Activated T-helper 1 cell treated with anti-CD3 and anti-CD28 coated beads, Interleukin-12 subunit alpha, Interleukin-12 subunit beta, Interleukin-2, Interleukin-4 antibody, amounts not matched to agents 30 ng/mL and 10 ng/mL and 1 ng/mL, durations not matched to agents 14 hours and 24 hours and 36 hours (primary cell): Measurements from ENCODE around the gene ANKRD44. TPM values are rescaled to one million over a fixed set of nuclear protein-coding genes. Genes with fewer than 3 reads are reported as not detected.

Experiments used
- DNase-seq: peaks from one replicate; pipeline ENCODE4 v3.0.0; 2021; ENCODE audit warnings: low spot score
- H3K27ac Mint-ChIP-seq: one replicate; pipeline ENCODE4 v1.8.0; 2021; ENCODE audit warnings: mild to moderate bottlenecking, mixed read lengths
- H3K27me3 Mint-ChIP-seq: one replicate; pipeline ENCODE4 v1.8.0; 2022; ENCODE audit warnings: mild to moderate bottlenecking, moderate library complexity, mixed read lengths; ENCODE audit not compliant: insufficient read depth
- H3K36me3 Mint-ChIP-seq: one replicate; pipeline ENCODE4 v1.8.0; 2021; ENCODE audit warnings: low read depth, mixed read lengths
- H3K4me1 Mint-ChIP-seq: one replicate; pipeline ENCODE4 v1.8.0; 2021; ENCODE audit warnings: low read depth, mixed read lengths
- H3K4me3 Mint-ChIP-seq: one replicate; pipeline ENCODE4 v1.8.0; 2021; ENCODE audit warnings: mild to moderate bottlenecking, moderate library complexity, mixed read lengths
- H3K9me3 Mint-ChIP-seq: one replicate; pipeline ENCODE4 v1.8.0; 2021; ENCODE audit warnings: mixed read lengths
- intact Hi-C: fragments of 100-400 bp; cut with micrococcal nuclease; formaldehyde crosslinking; loops from one replicate; pipeline ENCODE4 v1.15.1; 2024
- total RNA-seq: library from RNA; stranded (reverse); gene quantifications from 2 replicates; pipeline ENCODE4 v1.2.3, GENCODE V29; 2022

The ANKRD44 gene
- total RNA-seq, 1 donor from 2014 or later: 159 TPM

- Mint-ChIP-seq H3K36me3 (no peaks in the 10 kb centered on the region), H3K27me3 (no peaks in the 10 kb centered on the region), H3K9me3 (no peaks in the 10 kb centered on the region), H3K27ac (no peak overlapping the region), H3K4me3 (no peak overlapping the region), H3K4me1 (peaks cover 12% of the 10 kb centered on the region)
- DNase-seq: no peak
- intact Hi-C loops: no loop called here
Measured at GRCh38 chr2:197339496-197340220, 29.1 kb upstream of the ANKRD44 start.

- H3K9me3 Mint-ChIP-seq: no peaks in the 10 kb centered on the region
- peaks cover 12% of the 10 kb centered on the region for H3K4me1 Mint-ChIP-seq
- no peaks in the 10 kb centered on the region for H3K27me3 Mint-ChIP-seq
- intact Hi-C loops: no loop called here
- DNase-seq: no peak
- H3K36me3 Mint-ChIP-seq: no peaks in the 10 kb centered on the region
- no peak overlapping the region for H3K27ac Mint-ChIP-seq
- no peak overlapping the region for H3K4me3 Mint-ChIP-seq
Measured at GRCh38 chr2:197339016-197339415, 28.4 kb upstream of the ANKRD44 start.

DNA sequence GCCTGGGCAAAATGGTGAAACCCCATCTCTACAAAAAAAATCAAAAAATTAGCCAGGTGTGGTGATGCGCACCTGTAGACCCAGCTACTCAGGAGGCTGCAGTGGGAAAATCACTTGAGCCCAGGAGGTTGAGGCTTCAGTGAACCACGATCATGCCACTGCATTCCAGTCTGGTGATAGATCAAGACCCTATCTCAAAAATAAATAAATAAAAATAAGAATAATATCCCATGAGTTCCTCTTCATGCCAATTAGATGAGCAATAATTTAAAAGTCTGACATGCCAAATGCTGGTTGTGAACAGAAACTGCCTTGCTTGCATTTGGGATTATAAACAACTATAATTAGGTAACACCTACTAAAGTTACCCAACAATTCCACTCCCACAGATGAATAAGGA lies 22.1 kb upstream of the ANKRD44 start:
- Mint-ChIP-seq H3K36me3 (peaks cover 10% of the 10 kb centered on the region), H3K27me3 (no peaks in the 10 kb centered on the region), H3K27ac (no peak overlapping the region), H3K4me3 (no peak overlapping the region), H3K4me1 (peaks cover 13% of the 10 kb centered on the region), H3K9me3 (peaks cover 11% of the 10 kb centered on the region)
- intact Hi-C loops: no loop called here
- DNase-seq: no peak

DNA sequence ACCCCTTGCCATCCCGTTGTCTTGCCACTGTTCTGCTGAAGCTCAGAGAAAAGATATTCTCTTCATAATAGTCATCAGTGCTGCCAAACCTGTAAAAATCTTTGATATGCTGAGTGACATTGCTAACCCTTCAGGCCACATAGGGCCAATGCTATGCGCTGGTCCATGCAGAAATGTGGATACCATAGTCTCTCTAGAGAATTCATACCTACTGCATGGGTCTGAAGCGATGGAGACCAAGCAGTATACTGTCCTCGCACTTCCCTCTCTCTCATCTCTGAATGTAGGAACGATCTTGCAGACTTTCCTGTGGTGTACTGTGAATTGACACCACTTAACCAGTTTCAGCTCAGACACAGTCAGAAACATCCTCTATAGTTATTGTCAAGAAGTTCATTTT lies 17.9 kb upstream of the ANKRD44 start:
- Mint-ChIP-seq H3K4me1 (peaks cover 50% of the 10 kb centered on the region), H3K9me3 (peaks cover 11% of the 10 kb centered on the region), H3K27me3 (no peaks in the 10 kb centered on the region), H3K4me3 (peak overlapping the region; percentile 35), H3K27ac (peak overlapping the region; percentile 98), H3K36me3 (peaks cover 10% of the 10 kb centered on the region)
- intact Hi-C loops: loop anchor here (2.0 to 5.0 kb wide), 4 partner anchors 16 to 379 kb away; partner anchors contain the start of gene MARS2
- DNase-seq: no peak

- Mint-ChIP-seq H3K4me3 (peak overlapping the region; percentile 35), H3K27ac (peak overlapping the region; percentile 98), H3K36me3 (peaks cover 15% of the 10 kb centered on the region), H3K4me1 (peaks cover 58% of the 10 kb centered on the region), H3K27me3 (no peaks in the 10 kb centered on the region), H3K9me3 (peaks cover 11% of the 10 kb centered on the region)
- intact Hi-C loops: loop anchor here (1.0 to 5.0 kb wide), 7 partner anchors 16 to 380 kb away; partner anchors contain the start of gene MARS2
- DNase-seq: no peak
Measured at GRCh38 chr2:197327472-197328098, 17.0 kb upstream of the ANKRD44 start.

- intact Hi-C loops: loop anchor here (1.0 to 5.0 kb wide), 4 partner anchors 16 to 380 kb away; partner anchors contain the start of gene MARS2
- Mint-ChIP-seq H3K36me3 (peaks cover 15% of the 10 kb centered on the region), H3K9me3 (peaks cover 11% of the 10 kb centered on the region), H3K27me3 (no peaks in the 10 kb centered on the region), H3K4me3 (peak overlapping the region; percentile 35), H3K27ac (peak overlapping the region; percentile 98), H3K4me1 (peaks cover 60% of the 10 kb centered on the region)
- DNase-seq: no peak
Measured at GRCh38 chr2:197327073-197327471, 16.5 kb upstream of the ANKRD44 start.

DNA sequence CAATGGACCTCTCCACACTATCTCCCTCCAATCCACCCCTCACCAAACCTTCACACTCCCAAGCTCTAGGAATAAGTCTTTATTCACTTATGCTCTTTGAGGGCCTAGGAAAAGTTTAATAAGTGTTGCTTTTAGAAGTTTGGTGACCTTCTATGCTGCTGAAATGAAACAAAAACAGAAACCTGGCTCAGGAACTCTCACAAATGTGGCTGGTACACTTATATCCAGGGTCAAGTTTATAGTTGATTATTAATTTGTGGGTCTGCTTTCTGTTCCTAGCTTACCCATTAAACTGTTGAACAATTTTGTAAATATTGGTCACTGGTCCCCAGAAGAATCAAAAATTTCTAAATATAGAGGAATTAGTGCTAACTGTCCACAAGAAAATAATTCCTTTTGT lies 14.2 kb upstream of the ANKRD44 start:
- peak overlapping the region; percentile 61 for H3K4me3 Mint-ChIP-seq
- H3K27ac Mint-ChIP-seq: peak overlapping the region; percentile 81
- intact Hi-C loops: loop anchor here (5.0 kb wide), 1 partner anchor 382 kb away; the partner anchor contains the start of gene MARS2
- DNase-seq: no peak
- no peaks in the 10 kb centered on the region for H3K9me3 Mint-ChIP-seq
- peaks cover 8% of the 10 kb centered on the region for H3K36me3 Mint-ChIP-seq
- no peaks in the 10 kb centered on the region for H3K27me3 Mint-ChIP-seq
- H3K4me1 Mint-ChIP-seq: peaks cover 60% of the 10 kb centered on the region

GRCh38 chr2:197322724-197323720 lies 12.4 kb upstream of the ANKRD44 start:
- DNase-seq: no peak

GRCh38 chr2:197322143-197322542 lies 11.6 kb upstream of the ANKRD44 start:
- H3K4me3 Mint-ChIP-seq: no peak overlapping the region
- peaks cover 42% of the 10 kb centered on the region for H3K4me1 Mint-ChIP-seq

More at GRCh38 chr2:197322724-197323720, 12.4 kb upstream of the ANKRD44 start:
- intact Hi-C loops: loop anchor here (1.0 kb wide), 1 partner anchor 12 kb away; no protein-coding TSS in a partner anchor
- Mint-ChIP-seq H3K36me3 (peaks cover 5% of the 10 kb centered on the region), H3K27ac (peak overlapping the region; percentile 87), H3K27me3 (no peaks in the 10 kb centered on the region), H3K9me3 (no peaks in the 10 kb centered on the region), H3K4me1 (peaks cover 50% of the 10 kb centered on the region), H3K4me3 (peak overlapping the region; percentile 71)

GRCh38 chr2:197315371-197315770 lies 4.8 kb upstream of the ANKRD44 start:
- no peaks in the 10 kb centered on the region for H3K27me3 Mint-ChIP-seq
- H3K36me3 Mint-ChIP-seq: no peaks in the 10 kb centered on the region
- H3K9me3 Mint-ChIP-seq: no peaks in the 10 kb centered on the region
- H3K4me1 Mint-ChIP-seq: peaks cover 29% of the 10 kb centered on the region
- no peak overlapping the region for H3K4me3 Mint-ChIP-seq
- no peak for DNase-seq
- H3K27ac Mint-ChIP-seq: no peak overlapping the region
- intact Hi-C loops: no loop called here

More at GRCh38 chr2:197322143-197322542, 11.6 kb upstream of the ANKRD44 start:
- H3K27ac Mint-ChIP-seq: no peak overlapping the region
- no peaks in the 10 kb centered on the region for H3K27me3 Mint-ChIP-seq
- intact Hi-C loops: no loop called here
- H3K36me3 Mint-ChIP-seq: peaks cover 5% of the 10 kb centered on the region
- no peaks in the 10 kb centered on the region for H3K9me3 Mint-ChIP-seq
- DNase-seq: no peak

GRCh38 chr2:197312186-197312585 lies 1.6 kb upstream of the ANKRD44 start:
- Mint-ChIP-seq H3K4me3 (peak overlapping the region; percentile 85), H3K9me3 (no peaks in the 10 kb centered on the region), H3K36me3 (peaks cover 7% of the 10 kb centered on the region), H3K27me3 (no peaks in the 10 kb centered on the region), H3K4me1 (peaks cover 51% of the 10 kb centered on the region), H3K27ac (peak overlapping the region; percentile 90)
- no peak for DNase-seq
- intact Hi-C loops: loop anchor here (5.0 kb wide), 1 partner anchor 385 kb away; the partner anchor contains the start of gene PGAP1

DNA sequence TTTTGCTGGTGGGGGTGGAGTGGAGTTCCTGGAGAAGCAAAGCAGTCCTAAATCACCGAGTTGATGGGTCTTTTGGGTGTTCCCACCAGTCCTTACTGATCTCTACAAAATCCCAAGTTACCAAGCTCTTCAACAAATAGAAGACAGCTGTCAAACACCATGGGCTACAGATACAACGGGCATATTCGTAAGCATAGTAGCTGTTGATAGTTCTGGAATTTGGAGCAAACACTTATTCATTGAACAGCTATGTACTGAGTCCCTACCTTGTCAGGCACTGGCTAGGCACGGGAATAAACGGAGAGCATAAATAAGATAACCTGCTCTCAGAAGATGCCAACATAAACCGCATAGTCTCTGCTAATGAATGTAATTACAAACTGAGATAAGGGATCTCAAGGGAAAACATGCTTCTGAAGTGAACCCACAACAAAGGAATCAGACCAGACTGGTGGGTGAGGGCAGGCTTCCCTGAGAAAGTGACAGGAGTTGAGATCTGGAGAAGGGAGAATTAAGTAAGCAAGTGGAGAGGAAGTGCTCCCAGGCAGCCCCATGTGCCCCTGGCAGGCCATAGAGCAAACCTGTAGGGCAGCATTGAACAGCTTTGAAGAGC lies 947 bp upstream of the ANKRD44 start:
- no peaks in the 10 kb centered on the region for H3K27me3 Mint-ChIP-seq
- peak overlapping the region; percentile 90 for H3K27ac Mint-ChIP-seq
- H3K36me3 Mint-ChIP-seq: peaks cover 9% of the 10 kb centered on the region
- H3K4me1 Mint-ChIP-seq: peaks cover 58% of the 10 kb centered on the region
- intact Hi-C loops: loop anchor here (1.0 to 5.0 kb wide), 4 partner anchors 12 to 384 kb away; partner anchors contain the start of gene PGAP1
- no peak for DNase-seq
- peak overlapping the region; percentile 85 for H3K4me3 Mint-ChIP-seq
- no peaks in the 10 kb centered on the region for H3K9me3 Mint-ChIP-seq
